Erythroblast (primary cell): ENCODE data around the gene SLC27A6.

Source experiments
- GATA1 ChIP-seq: IDR thresholded peaks from 2 replicates; pipeline ENCODE4 v1.6.1; 2011; ENCODE audit warnings: low read depth, mild to moderate bottlenecking, control low read depth, low read length, moderate library complexity
- POLR2A ChIP-seq: IDR thresholded peaks from 2 replicates; pipeline ENCODE4 v1.6.1; 2011; ENCODE audit warnings: mild to moderate bottlenecking, low read length

DNA sequence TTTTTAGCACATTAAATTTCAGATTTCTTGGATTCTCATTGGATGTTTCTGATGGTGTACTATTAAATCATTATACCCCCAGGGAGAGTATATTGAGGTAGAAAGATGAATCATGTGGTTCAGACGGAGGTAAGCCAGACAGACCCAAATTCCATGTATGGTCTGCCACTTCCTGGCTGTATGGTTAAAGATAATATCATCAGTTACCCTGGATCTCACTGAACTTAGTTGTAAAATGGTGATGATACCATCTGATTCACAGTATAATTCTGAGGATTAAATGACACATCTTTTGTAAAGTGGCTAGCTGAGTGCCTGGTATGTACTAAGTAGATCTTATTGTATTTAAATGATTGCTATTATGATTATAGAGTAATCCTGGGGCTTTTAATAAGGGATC is 9.3 kb downstream of the SLC27A6 start:
- TF ChIP-seq POLR2A, result no peak
- TF ChIP-seq GATA1, result no peak
